Sigmoid colon (tissue), 3 donors: ENCODE results near the gene WNT11.

ENCODE experiments used
- CTCF ChIP-seq, 4 experiments: fragments of 450-650 bp in 3 of 4; fragments of 200-600 bp in 1 of 4; IDR thresholded peaks; one replicate each; pipeline ENCODE4 v1.5.1; 2016 to 2019; ENCODE audit warnings: antibody characterized with exemption in 4 of 4, mild to moderate bottlenecking in 3 of 4, moderate library complexity in 2 of 4
- POLR2A ChIP-seq, 2 donors: fragments of 450-650 bp; IDR thresholded peaks; one replicate each; pipeline ENCODE4 v1.6.1; 2016; ENCODE audit warnings: antibody characterized with exemption in 2 of 2, mild to moderate bottlenecking in 2 of 2, moderate library complexity in 2 of 2

- TF ChIP-seq POLR2A (IDR thresholded peaks at IDR 0.05): no peak
- TF ChIP-seq CTCF (IDR thresholded peaks at IDR 0.05): no peak
Observed at GRCh38 chr11:76166314-76166713, 40.0 kb downstream of the WNT11 start.
